RPMI7951 (cell line): ENCODE results near the gene EIF4H. TPM values are rescaled to one million over a fixed set of nuclear protein-coding genes. Genes with fewer than 3 reads are reported as not detected.
A peak's percentile ranks its signal among the peaks of the same experiment; 100 is the strongest.
"Not testable (repeated sequence)": the region's sequence is repeated elsewhere in the genome, so short reads cannot be mapped to it uniquely, and the experiment has no call there.

Experiments used
- DNase-seq: peaks from one replicate; pipeline ENCODE4 v3.0.0-alpha.2; 2012; ENCODE audit warnings: low read depth
- total RNA-seq: library from RNA; depleted of rRNA; stranded (reverse); fragments of >200 nt; shearing (Covaris generic); gene quantifications from 2 replicates; pipeline ENCODE4 v1.2.3, GENCODE V29; 2014; rRNA removed

EIF4H gene
- 190 and 239 TPM in 2 replicates for total RNA-seq

DNA sequence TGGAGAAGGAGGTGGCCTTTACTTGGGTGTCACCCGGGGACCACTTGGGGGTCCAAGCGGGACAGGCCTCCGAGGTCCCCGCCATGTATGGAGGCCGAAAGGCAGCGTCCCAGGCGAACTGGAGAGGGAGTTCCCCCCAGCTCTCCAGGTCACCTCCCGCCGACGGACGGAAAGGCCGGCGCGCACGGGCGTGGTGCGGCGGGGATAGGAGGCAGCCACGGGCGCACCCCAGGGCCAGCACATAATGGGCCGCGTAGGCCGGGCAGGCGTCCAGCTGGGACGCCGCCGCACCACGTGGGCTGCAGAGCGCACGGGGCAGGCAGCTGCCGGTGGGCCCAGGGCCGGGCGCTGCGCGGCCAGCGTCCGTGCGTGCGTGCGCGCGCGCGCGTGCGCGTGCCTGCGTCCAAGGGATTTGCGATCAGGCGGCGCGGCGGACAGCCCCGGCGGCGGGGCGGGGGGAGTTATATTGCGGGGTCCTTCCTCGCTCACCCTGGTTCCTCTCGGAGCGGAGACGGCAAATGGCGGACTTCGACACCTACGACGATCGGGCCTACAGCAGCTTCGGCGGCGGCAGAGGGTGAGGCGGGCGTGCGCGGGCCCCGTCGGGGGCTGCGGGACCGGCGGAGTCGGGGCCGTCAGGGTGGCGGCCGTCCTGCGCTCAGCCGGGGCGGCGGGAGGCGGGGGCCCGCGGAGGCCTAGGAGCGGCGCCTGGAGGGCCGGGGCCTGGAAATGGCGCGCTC, at the start of gene EIF4H:
EIF4H (plus strand) TSS at position 491 of the 740 bp plus-strand sequence; CDS start at position 519, 28 bp downstream.
- DNase-seq: peak; percentile 94

DNA sequence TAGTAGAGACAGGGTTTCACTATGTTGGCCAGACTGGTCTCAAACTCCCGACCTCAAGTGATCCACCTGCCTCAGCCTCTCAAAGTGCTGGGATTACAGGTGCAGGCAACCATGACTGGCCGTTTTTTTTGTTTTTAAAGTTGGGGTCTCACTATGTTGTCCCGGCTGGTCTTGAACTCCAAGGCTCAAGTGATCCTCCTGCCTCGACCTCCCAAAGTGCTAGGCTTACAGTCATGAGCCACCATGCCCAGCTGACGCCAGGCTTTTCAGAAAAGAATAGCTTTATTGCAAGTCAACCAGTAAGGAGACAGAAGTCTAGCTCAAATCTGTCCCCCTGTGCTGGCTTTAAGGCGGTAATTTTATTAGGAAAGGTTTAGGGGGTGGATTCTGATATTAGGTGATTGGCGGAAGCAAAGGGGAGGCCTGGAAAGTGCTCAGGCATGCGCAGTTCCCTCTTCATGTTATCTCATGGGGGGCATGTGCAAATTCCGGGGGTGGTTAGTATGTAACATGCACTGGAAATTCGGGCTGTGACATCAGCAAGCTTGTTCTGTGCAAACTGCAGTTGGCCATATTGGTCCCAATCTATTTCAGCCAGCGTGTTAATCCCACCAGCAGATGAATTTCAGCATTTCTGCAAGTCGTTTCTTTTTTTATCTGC, 47.8 kb upstream of the EIF4H start:
- no peak for DNase-seq

DNA sequence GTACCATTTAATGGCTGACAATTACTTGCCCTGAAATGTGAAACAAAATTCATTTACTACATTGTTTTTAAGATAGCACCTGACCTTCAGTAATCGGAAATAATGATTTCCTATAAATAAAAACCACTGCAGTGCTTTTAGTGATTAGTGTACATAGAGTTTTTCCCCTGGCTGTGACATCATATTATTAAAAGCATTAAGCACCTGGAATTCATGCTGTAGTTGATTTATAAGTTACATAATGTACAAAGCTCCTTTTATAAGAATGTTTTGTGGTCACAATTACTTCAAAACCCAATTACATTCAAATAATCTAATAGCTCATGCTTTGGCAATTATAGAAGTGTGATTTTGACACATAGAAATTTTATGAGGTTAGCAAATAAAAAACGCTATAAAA, 44.3 kb upstream of the EIF4H start:
- no peak for DNase-seq

DNA sequence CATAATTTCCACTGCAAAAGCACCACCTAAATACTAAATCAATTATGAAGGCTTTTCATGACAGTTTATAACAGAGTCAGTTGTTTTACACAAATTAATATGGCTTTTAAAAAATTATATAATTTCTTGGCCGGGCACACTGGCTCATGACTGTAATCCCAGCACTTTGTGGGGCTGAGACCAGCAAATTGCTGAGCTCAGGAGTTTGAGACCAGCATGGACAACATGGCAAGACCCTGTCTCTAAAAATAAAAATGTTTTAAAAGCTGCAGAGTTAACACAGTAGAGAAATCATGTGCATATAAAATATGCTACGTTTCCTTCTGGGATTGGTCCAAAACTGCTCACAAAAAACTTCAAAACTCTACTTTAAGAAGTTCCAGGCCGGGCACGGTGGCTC, 43.6 kb upstream of the EIF4H start:
- DNase-seq: no peak

DNA sequence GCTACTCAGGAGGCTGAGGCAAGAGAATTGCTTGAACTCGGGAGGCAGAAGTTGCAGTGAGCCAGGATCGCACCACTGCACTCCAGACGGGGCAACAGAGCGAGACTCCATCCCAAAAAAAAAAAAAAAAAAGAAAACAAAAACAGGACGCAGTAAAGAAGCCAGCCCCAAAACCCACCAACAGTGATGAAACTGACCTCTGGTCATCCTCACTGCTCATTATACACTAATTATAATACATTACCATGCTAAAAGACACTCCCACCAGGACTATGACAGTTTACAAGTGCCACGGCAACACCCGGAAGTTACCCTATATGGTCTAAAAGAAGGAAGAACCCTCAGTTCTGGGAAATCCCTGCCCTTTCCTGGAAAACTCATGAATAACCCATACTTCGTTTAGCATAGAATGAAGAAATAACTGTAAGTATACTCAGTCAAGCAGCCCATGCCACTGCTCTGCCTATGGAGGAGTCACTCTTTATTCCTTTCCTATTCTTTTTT, 40.0 kb upstream of the EIF4H start:
- DNase-seq: peak; percentile 48

DNA sequence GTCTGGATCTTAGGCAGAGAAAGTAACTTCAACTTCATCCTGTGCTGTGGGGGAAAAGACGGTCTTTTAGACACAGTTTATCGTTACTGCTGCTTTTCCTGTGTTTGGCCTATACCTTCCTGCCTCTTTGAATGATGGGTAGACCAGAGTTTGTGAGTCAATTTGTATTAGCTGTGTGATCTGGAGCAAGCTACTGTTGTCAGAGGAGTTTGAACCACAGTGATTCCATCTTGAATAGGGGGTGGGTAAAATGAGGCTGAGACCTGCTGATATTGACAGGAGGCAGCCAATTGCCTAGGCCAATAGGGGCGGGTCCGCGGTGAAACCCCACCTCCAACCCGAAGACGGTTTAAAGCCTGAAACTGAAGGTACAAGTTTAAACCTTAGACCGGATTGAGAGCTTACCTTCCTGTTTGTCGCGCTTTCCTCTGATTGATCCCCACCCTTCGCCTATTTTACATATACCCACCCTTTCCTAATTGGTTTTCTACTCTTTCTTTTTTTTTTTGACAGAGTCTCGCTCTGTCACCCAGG, 35.8 kb upstream of the EIF4H start:
- DNase-seq: no peak

DNA sequence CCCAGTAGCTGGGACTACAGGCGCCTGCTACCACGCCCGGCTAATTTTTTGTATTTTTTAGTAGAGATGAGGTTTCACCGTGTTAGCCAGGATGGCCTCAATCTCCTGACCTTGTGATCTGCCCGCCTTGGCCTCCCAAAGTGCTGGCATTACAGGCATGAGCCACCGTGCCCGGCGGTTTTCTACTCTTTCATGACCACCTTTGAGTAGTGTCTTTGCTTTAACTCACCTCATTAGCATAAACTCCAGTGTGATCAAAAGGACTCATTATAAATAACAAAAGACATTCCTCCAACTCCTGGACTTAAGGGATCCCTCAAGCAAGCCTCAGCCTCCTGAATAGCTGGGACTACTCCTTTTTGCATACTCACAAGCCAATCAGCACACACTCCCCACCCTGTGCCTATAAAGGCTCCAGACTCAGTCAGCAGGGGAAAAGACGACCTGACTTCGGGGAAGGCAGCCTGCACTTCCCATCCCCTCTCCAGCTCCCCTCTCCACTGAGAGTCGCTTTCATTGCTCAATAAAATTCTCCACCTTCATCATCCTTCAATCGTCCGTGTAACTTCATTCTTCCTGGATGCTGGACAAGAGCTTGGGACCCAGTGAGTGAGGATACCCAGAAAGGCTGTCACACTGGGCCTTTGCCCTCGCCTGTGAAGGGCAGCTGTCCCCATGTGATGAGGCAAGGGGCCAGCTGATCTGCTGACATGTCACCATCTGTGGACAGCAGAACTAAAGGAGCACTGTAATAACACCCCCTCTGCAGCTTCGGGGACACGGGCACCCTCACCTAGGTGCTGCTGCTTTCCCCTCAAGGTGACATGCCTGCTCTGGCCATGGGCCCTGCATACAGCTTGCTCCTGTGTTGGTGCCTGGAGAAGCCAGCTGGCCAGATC, 35.0 kb upstream of the EIF4H start:
- DNase-seq: no peak

DNA sequence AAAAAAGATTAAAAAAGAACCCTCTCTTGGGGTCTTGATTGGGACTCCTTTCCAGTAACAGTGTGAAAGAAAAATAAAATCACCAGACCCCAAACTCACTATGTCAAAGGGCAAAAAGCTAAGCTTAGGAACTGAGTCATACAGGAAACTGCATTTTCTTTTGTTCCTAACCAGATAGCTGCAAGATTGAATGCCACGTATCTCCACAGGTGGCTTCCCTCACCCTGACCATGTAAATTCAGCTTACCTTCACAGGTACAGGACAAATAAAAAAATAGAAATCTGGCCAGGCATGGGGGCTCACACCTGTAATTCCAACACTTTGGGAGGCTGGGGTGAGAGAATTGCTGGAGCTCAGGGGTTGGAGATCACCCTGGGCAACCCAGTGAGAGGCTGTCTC, 32.5 kb upstream of the EIF4H start:
- DNase-seq: no peak

DNA sequence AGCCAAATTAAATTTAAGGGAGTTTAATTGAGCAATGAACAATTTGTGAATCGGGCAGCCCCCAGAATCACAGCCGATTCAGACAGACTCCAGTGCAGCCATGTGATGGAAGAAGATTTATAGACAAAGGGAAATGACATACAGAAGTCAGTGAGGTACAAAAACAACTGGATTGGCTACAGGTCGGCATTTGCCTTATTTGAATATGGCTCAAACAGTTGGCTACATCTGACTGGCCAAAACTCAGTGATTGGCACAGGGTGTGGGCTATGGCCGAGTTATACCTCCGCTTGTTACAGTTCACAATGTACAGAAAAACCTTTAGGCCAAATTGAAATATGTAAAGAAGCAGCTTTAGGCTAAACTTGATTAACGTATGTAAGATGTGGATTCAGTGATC, 30.8 kb upstream of the EIF4H start:
- DNase-seq: peak; percentile 35

DNA sequence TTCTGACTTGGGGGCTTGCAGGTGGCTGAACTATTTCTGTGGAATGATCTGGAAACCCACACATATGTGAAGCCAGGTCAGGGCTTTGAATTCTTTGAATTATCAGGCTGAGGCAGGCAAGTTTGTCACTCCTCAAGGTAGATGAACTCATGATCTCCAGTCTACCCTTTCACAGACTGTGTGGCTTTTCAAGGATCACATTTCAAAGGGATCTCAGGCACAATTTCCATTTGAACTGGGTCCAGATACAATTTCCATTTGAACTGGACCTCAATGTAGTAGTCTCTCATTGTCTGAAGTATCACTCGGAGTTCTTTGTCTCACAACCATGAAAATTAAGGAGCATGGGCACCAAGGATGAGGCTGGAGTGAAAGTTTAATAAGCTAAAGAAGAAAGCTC, 25.7 kb upstream of the EIF4H start:
- DNase-seq: no peak

DNA sequence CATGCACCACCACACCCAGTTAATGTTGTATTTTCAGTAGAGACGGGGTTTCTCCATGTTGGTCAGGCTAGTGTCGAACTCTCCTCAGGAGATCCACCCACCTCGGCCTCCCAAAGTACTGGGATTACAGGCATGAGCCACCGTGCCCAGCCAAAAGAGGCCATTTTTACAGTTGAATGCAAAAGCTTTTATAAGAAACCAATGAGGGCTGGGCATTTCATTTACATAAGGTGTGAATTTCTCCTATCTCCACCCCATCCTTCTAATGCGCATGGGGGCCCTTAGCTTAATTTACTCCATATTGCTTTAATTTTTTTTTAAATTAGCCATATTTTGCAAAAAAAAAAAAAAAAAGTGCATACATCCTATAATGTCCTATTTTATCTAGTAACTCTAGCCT, 25.1 kb upstream of the EIF4H start:
- no peak for DNase-seq

DNA sequence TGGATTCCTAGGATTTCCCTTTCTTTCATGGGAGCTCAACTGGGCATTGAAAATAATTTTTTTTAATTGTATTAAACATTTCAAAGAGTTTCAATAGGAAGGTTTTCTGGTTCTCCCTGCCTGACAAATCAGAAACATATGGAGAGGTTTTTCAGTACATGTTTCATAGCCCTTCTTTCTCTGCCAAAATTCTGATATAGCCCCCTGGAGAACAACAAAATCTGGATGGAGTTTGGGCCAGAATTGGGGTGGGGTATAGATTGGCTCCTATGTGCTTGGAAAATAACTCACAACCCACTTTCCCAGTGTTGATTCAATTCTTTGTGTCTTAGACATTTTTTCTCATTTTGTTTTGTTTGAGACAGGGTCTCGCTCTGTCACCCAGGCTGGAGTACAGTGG, 24.6 kb upstream of the EIF4H start:
- no peak for DNase-seq

DNA sequence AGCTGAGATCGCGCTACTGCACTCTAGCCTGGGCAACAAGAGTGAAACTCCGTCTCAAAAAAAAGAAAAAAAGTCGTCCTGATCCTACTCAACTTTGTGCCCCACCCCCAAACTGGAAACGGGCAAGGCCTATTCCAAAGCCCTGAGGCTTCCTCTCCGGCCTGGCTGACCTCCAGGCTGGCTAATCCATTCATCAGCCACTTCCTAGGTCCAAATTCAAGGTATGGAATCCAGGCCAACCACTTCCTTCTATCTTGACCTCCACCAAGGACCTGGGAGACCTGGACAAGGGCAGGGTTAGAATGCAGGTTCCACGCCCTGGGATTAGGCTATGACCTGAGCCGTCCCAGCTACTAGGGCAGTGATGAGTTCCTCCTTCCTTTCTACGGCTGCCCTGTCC, 20.4 kb upstream of the EIF4H start:
- DNase-seq: peak; percentile 45

DNA sequence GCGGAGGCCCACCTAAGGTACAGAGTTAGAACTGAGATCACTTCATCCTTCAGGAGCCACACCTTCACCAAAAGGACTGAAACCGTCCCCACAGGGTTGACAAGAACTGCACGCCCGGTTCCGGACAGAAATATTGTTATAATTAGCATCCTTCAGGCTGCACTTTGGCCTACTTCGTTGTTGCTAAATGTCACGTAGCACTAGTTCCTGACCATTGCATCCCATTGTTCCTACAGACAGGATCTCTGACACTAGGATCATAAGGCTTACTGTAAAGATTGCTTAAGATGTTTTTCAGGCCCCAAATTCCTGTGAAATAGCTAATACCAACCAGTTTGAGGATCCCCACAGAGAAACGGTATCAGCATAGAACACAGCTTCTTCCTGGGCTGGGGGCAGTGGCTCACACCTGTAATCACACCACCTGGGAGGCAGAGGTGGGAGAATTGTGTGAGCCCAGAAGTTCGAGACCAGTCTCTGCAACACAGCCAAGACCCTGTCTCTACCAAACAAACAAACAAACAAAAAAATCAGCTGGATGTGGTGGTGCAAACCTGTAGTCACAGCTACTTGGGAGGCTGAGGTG, 18.3 kb upstream of the EIF4H start:
- no peak for DNase-seq

DNA sequence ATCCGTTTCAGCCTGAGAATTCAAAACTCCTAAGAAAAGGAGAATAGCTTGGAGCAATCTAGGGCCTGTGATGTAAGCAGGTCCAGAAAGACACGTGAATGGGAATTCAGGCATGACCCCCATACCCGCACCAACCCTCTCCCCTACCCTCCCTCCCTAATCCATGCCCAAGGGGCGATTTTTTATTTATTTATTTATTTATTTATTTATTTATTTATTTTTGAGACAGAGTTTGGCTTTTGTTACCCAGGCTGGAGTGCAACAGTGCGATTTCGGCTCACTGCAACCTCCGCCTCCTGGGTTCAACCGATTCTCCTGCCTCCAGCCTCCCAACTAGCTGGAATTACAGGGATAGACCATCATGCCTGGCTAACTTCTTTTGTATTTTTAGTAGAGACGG, 16.6 kb upstream of the EIF4H start:
- DNase-seq: no peak

DNA sequence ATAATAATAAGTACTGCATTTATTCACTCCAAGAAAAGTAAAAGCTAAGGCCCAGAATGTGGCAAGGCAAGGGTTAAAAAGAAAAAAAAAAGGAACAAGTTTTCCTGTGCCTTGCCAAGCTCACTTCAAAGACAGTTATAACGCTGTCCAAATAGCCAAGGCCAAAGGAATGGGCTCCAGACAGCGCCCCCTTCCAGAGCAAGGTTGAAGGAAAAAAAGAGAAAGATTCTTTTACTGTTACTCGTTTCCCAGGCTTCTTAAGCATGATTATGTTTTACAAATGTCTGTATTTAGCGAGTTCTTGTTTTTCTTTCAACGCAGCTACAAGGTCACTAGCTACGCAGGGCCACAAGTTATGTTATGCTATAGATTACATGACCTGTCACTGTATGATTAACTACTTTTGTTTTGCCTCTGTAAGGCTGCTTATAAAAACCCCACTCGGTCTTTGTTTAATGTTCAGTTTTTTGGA, 9.1 kb upstream of the EIF4H start:
- no peak for DNase-seq

DNA sequence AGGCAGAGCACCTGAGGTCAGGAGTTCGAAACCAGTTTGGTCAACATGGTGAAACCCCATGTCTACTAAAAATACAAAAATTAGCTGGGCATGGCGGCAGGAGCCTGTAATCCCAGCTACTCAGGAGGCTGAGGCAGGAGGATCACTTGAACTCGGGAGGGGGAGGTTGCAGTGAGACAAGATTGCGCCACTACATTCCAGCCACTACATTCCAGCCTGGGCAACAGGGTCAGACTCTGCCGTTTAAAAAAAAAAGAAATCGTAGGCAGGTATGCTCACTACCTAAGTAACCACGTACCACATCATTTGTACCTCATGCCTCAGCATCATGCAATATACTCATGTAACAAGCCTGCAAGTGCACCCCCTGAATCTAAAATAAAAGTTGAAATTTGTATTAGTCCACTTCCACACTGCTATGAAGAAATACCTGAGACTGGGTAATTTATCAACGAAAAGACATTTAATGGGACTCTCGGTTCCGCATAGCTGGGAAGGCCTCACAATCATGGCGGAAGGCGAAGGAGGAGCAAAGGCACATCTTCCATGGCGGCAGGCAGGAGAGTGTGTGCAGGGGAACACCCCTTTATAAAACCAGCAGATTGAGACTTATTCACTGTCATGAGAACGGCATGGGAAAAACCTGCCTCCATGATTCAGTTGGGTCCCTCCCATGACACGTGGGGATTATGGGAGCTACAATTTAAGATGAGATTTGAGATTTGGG, 8.1 kb upstream of the EIF4H start:
- no peak for DNase-seq

DNA sequence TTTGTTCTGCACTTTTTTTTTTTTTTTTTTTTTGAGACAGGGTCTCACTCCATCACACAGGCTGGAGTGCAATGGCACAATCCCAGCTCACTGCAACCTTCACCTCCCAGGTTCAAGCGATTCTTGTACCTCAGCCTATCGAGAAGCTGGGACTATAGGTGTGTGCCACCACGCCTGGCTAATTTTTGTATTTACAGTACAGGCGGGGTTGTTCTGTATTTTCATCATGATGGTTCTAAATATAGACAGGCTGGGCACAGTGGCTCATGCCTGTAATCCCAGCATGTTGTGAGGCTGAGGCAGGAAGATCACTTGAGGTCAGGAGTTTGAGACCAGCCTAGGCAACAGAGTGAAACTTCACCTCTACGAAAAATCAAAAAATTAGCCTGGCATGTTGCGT, 6.8 kb upstream of the EIF4H start:
- DNase-seq: not testable (repeated sequence)

DNA sequence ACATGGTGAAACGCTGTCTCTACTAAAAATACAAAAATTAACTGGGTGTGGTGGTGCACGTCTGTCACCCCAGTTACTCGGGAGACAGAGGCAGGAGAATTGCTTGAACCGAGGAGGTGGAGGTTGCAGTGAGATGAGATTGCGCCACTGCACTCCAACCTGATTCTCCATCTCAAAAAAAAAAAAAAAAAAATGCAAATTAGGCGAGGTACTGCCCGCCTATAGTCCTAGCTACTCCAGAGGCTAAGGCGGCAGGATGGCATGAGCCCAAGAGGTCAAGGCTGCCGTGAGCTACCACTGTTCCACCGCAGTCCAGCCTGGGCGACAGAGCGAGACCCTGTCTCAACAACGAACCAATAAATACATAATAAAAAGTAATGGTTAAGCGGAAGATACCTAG, 1.1 kb upstream of the EIF4H start:
- DNase-seq: no peak

DNA sequence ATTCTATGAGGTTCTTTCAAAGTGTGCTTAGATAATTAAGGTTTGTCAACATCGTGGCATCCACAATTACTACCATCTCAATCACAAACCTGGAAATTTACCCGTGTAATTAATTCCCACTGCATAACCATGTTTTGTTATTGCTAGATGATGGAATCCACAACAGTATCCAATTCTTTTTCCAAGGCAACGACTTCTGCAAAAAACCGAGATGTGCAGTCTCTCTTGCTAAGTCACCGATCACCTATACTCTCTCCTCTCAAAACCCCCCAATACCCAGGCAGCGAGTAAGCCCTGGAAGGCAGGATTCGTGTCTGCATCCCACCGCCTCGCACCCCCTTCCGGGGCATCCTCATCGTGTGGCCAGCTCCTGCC, 678 bp upstream of the EIF4H start:
- DNase-seq: no peak

DNA sequence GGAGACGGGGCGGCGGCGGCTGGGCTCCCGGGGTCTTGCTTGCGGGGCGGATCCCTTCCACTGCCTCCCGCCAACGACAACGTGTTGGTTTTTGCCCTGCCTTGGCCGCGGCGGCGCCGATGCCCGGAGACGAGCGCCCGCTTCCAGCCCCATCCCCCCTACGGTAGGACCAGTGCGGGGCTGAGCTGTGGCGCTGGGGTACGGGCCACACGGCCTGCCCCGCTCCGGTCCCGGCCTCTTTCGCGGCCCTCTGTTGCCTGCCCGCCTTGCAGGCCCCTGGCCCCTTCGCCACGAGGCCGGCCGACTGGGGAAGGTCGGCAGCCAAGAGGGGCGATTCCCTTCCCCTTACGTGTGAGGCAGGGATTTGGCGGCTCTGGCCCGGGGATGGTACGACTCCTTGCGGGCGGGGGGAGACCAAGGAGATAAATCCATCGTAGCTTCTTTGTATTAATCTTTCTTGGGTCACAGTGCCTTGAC, 488 bp downstream of the EIF4H start:
- peak; percentile 53 for DNase-seq
